Stimulated activated CD8-positive, alpha-beta memory T cell treated with anti-CD3 and anti-CD28 coated beads, Interleukin-7, amount 100 ng/mL, for 24 hours (primary cell): Measurements from ENCODE around the gene GPX1.

Experiments used
- DNase-seq: peaks from one replicate; pipeline ENCODE4 v3.0.0-alpha.2; 2020; ENCODE audit warnings: low read depth

GPX1 gene

DNA sequence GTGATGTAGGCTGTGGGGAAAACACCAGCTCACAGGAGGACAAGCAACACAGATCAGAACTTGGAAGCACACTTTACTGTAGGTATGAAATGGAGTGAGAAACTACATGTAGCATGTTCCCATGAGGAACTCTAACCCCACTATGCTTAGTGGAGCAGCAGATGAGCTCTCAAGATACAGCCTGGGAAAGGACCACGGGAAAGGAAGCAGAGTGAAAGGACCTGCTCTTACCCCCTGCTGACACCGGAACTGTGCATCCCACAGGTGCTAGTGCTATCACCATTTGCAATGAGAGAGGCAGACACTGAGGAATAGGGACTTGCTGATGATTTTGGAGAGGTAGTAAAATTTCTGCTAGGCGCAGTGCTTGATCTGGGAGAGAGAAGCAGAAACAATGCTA, 46.9 kb downstream of the GPX1 start:
- no peak for DNase-seq

DNA sequence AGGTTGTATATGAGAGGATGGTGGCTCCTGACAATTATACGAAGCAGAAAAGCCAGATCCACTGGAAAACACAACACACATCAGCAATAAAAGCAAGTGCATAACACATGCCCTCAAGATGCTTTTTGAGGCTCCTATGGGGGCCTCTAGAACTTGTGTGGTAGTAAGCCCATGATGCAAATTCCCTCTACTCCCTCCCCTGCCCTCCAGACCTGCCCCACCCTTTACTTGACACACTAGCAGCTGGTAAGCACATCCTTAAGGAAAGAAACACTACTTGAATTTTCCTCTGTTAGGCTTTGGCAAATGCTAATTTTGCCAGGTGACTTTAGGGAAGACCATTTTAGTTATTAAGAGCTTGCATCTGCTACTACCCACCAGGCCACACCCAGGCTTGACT, 47.5 kb downstream of the GPX1 start:
- DNase-seq, result no peak
